ENCODE results near the gene PTPN20.
"Not testable (repeated sequence)": the region's sequence is repeated elsewhere in the genome, so short reads cannot be mapped to it uniquely, and the experiment has no call there.

Gene PTPN20

GRCh38 chr10:46911144-46911876, at the start of gene PTPN20:
PTPN20 (plus strand) TSS chr10:46911428; CDS start chr10:46932500, 21,072 bp downstream.
- not testable (repeated sequence) for FAIRE-seq

DNA sequence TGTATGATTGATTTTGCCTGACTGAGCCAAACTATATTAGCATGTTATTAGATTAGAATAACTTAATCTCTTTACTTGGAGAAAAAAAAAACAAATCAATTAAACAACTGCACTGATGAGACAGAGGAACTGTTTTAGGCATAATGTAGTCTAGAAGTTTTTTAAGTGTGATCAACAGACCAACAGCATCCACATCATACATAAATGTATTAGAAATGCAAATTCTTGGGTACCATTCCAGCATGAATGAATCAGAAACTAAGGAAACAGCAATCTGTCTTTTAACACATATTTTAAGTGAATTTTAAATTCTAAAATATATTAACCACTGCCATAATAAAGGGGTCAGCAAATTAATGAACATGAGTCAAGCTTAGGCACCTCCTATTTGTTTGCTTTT, 41.5 kb upstream of the PTPN20 start:
- FAIRE-seq, result not testable (repeated sequence)

- not testable (repeated sequence) for FAIRE-seq
These were observed 39.6 kb upstream of the PTPN20 start for GRCh38 chr10:46871583-46871982.

DNA sequence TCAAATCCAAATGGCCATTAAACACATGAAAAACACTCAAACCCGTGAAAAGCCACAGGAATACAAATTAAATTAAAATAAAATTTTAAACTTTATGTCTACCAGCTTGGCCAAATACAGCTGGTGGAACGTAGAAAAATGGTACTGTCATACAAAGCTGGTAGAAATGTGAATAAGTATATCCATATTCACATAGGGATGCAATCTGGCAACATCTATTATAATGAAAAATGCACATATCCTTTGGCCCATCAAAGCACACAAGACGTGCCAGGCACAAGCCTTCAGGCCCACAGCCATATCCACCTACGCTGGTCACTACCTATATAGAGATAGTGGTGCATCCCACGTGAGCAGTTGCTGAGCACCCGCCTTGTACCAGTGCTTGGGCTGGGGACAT, 35.9 kb upstream of the PTPN20 start:
- FAIRE-seq, result not testable (repeated sequence)

GRCh38 chr10:46876773-46877172, 34.5 kb upstream of the PTPN20 start:
- not testable (repeated sequence) for FAIRE-seq

- FAIRE-seq, result not testable (repeated sequence)
These were observed 32.5 kb upstream of the PTPN20 start for GRCh38 chr10:46878761-46879160.

GRCh38 chr10:46890813-46891611, 20.2 kb upstream of the PTPN20 start:
- FAIRE-seq, result not testable (repeated sequence)

GRCh38 chr10:46896762-46897692, 14.2 kb upstream of the PTPN20 start:
- FAIRE-seq, result not testable (repeated sequence)

DNA sequence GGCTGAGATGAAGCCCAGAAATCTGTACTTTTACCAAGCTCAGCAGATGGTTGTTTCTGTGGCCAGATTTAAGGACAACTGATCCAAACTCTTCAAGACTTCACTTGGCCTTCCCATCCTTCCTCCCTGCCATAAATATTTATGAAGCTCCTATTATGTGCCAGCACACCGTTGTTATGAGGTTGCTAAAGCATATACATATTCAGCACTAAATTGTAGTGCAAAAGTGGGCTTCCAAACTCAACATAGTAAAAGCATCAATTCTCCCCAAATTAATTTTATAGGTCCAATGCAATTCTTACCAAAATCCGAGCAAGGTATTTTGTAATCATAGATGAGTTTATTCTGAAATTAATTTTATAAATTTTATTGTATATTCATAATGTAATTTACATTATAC, 10.0 kb upstream of the PTPN20 start:
- FAIRE-seq, result not testable (repeated sequence)

GRCh38 chr10:46903874-46904273, 7.4 kb upstream of the PTPN20 start:
- FAIRE-seq, result not testable (repeated sequence)

- not testable (repeated sequence) for FAIRE-seq
These were observed 4.9 kb upstream of the PTPN20 start for GRCh38 chr10:46906359-46906758.

- not testable (repeated sequence) for FAIRE-seq
These were observed 3.8 kb upstream of the PTPN20 start for GRCh38 chr10:46907185-46908117.

- FAIRE-seq, result not testable (repeated sequence)
These were observed 11.3 kb downstream of the PTPN20 start for GRCh38 chr10:46922498-46922897.

GRCh38 chr10:46925156-46925555, 13.9 kb downstream of the PTPN20 start:
- not testable (repeated sequence) for FAIRE-seq

DNA sequence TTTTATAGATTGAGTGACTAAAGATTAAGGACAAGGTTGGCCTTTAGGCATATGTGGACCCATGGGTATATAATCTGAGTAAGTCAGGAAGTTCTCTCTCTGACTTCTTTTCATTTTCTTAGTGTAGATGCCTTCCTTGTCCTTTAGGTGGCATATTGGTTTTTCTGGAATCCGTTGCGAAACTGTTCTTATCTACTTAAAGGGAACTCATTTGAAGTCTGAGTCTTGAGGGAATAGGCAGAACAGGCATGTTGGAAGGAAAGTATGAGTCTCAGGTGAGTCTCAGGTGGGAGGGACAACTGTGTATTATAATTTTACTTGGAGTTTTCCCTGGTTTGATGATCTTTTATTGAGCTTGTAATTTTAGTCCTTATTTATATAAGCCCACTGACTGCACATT, 14.6 kb downstream of the PTPN20 start:
- FAIRE-seq, result not testable (repeated sequence)

GRCh38 chr10:46928810-46929209, 17.6 kb downstream of the PTPN20 start:
- FAIRE-seq, result not testable (repeated sequence)

- FAIRE-seq, result not testable (repeated sequence)
These were observed 21.2 kb downstream of the PTPN20 start for GRCh38 chr10:46932383-46932782.

- FAIRE-seq, result not testable (repeated sequence)
These were observed 29.9 kb downstream of the PTPN20 start for GRCh38 chr10:46941091-46941490.

- not testable (repeated sequence) for FAIRE-seq
These were observed 37.7 kb downstream of the PTPN20 start for GRCh38 chr10:46948687-46949518.

GRCh38 chr10:46952540-46952939, 41.3 kb downstream of the PTPN20 start:
- not testable (repeated sequence) for FAIRE-seq
